Omental fat pad (tissue), 4 donors: ENCODE results near the gene CNST. TPM values are rescaled to one million over a fixed set of nuclear protein-coding genes. Genes with fewer than 3 reads are reported as not detected.
"Not testable (repeated sequence)": the region's sequence is repeated elsewhere in the genome, so short reads cannot be mapped to it uniquely, and the experiment has no call there.

Source experiments
- ATAC-seq: fragments of 150-250 bp; one replicate; pipeline ENCODE4 v1.9.1; 2016; ENCODE audit warnings: mild to moderate bottlenecking, moderate library complexity; ENCODE audit not compliant: low FRiP score
- DNase-seq: peaks from one replicate; pipeline ENCODE4 v3.0.0-alpha.2; 2019; ENCODE audit warnings: low spot score
- total RNA-seq, 4 donors: library from RNA; depleted of rRNA; stranded (reverse); fragments of >200 nt; gene quantifications; one replicate each; pipeline ENCODE4 v1.1.0, GENCODE V29; 2016
- TF ChIP-seq, protein P1 (sequence below), 3 donors: fragments of 450-650 bp; IDR thresholded peaks; one replicate each; pipeline ENCODE4 v1.5.1; 2016 to 2017; ENCODE audit warnings: antibody characterized with exemption in 3 of 3, mild to moderate bottlenecking in 3 of 3, moderate library complexity in 2 of 3

Gene CNST
- total RNA-seq, 4 donors from 2014 or later: 23.0 to 35.3 (median 33.4) TPM

DNA sequence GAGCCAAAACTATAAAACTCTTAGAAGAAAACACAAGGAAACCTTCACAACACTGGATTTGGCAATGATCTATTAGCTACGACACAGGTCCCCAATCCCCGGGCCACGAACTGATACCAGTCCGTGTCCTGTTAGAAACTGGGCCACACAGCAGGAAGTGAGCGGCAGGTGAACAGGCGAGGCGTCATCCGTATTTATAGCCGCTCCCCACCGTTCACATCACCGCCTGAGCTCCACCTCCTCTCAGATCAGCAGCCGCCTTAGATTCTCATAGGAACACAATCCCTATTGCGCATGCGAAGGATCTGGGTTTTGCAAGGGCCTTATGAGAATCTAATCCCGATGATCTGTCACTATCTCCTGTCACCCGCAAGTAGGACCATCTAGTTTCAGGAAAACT, 12.1 kb upstream of the CNST start:
- DNase-seq (no peak), ATAC-seq (no peak)
- TF ChIP-seq, protein P1, sequence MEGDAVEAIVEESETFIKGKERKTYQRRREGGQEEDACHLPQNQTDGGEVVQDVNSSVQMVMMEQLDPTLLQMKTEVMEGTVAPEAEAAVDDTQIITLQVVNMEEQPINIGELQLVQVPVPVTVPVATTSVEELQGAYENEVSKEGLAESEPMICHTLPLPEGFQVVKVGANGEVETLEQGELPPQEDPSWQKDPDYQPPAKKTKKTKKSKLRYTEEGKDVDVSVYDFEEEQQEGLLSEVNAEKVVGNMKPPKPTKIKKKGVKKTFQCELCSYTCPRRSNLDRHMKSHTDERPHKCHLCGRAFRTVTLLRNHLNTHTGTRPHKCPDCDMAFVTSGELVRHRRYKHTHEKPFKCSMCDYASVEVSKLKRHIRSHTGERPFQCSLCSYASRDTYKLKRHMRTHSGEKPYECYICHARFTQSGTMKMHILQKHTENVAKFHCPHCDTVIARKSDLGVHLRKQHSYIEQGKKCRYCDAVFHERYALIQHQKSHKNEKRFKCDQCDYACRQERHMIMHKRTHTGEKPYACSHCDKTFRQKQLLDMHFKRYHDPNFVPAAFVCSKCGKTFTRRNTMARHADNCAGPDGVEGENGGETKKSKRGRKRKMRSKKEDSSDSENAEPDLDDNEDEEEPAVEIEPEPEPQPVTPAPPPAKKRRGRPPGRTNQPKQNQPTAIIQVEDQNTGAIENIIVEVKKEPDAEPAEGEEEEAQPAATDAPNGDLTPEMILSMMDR (IDR thresholded peaks at IDR 0.05): no peak

DNA sequence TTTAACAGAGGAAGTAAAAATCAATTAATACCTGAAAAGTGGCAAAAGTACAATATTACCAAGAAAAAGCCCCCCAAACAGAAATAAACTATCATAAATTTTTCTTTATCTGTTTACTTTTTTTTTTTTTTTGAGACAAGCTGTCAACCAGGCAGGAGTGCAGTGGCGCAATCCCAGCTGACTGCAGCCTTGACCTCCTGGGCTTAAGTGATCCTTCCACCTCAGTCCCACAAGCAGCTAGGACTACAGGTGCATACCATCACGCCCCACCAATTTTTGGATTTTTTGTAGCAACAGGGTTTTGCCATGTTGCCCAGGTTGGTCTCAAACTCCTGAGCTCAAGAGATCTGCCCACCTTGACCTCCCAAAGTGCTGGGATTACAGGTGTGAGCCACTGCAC, 8.2 kb upstream of the CNST start:
- TF ChIP-seq, protein P1 (IDR thresholded peaks at IDR 0.05): no peak
- no peak for ATAC-seq
- DNase-seq: no peak

DNA sequence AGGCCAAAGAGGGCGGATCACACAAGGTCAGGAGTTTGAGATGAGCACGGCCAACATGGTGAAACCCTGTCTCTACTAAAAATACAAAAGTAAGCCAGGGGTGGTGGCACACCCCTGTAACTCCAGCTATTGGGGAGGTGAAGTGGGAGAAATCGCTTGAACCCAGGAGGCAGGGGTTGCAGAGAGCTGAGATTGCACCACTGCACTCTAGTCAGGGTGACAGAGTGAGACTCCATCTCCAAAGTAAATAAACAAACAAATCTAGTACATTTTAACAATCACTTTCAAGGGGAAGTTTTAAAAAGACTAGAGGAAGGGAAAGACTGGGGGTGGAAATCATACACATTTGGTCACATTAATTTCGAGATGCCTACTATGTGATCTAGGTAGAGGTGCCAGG, 6.9 kb upstream of the CNST start:
- TF ChIP-seq, protein P1 (IDR thresholded peaks at IDR 0.05): no peak
- ATAC-seq (no peak), DNase-seq (no peak)

DNA sequence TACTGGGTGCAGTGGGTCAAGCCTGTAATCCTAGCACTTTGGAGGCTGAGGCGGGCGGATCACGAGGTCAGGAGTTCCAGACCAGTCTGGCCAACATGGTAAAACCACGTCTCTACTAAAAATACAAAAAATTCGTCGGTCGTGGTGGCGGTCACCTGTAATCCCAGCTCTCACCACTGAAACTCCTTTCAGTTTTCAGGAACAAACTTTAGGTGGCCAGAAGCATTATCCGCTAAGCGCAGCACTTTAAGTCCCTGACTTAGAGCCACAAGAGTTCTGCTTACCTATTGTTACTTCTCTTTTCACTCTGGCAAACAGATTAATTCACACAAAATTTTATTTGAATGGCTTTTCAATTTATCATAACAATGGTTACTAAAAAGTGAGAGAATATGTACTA, 5.4 kb upstream of the CNST start:
- not testable (repeated sequence) for DNase-seq

DNA sequence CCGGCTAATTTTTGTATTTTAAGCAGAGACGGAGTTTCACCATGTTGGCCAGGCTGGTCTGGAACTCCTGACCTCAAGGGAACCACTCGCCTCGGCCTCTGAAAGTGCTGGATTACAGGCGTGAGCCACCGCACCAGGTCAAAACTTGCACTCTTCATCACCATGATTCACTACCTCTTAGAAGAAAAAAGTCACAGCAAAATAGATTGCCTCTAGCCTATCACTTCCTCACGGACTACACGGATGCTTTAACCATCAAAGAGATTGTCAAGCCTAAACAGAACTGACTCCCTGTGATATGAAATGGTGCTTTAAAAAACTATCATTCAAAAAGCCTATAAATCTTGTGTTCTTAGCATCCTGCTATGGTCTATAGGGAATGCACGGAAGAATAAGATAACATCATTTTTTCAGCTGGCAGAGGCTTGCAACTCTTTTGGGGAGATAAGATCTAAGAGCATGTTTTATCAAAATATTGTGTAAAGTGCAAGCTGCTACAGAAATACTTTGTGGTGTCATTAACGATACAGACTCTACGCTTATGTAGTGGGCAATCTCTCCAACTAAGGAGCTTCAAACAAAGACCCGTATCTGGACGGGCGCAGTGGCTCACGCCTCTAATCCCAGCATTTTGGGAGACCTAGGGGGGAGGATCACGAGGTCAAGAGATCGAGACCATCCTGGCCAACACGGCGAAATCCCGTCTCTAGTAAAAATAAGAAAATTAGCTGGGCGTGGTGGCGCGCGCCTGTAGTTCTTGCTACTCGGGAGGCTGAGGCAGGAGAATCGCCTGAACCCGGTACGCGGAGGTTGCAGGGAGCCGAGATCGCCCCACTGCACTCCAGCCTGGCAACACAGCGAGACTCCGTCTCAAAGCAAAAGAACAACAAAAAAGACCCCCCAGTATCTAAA, 1.2 kb upstream of the CNST start:
- DNase-seq: no peak
- TF ChIP-seq, protein P1 (IDR thresholded peaks at IDR 0.05): no peak
- no peak for ATAC-seq

More for the DNA sequence above, 5.4 kb upstream of the CNST start:
- not testable (repeated sequence) for ATAC-seq

DNA sequence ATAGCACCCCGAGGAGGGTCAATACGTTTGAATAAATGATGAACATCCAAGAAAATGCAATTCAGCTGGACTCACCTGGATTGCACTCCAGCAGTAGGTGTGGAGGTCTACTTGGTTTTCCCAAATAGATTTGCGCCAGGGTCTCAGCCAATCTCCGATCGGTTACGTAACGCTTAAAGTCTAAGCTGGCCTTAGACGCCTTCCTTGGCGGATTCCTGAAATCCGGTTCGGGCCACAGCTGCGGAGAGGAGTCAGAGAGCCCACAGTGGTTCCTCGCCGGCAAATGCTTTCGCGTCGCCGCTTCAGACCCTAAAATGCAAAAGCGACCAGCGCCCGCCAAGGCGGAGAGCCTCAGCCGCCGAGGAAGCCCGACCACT, 517 bp upstream of the CNST start:
- no peak for DNase-seq
- TF ChIP-seq, protein P1 (IDR thresholded peaks at IDR 0.05): no peak
- peak; percentile 21 for ATAC-seq

DNA sequence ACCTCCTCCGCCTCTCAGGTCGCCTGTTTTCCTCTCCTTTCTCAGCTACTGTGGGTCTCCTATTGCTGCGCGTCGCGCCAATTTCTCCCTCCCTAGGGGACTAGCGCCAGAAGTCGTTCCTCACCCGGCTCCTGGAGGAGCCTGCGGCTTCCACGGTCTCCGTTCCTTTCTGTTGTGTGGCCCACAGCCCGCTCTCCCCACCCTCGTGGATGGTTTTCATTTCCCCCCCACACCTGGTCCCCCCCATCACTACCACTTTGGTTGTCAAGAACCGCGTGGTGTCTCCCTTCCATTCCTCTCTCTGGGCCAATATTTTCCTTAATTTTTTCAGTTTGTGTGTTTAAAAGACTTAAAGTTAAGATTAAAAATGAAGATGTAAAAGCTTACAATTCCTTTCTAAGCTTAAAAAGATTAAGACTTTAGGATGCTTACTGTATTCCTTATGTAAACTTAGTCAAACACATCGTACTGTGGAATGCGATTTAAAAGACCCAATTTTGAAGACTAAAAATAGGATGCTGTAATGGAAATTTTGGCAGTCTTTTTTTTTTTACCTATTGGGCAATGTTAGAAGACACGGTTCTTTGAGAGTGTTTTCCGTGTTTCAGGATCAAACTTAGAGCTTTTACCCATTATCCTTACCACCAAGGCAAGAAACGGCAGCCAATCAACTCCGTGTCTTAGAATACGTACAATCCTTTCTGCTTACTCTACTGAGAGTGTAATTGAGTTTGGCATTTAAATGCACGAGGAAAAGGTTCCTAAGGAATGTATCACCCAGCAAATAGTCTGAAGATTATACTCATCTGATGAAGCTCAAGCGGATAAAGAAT, 773 bp downstream of the CNST start:
- TF ChIP-seq, protein P1 (IDR thresholded peaks at IDR 0.05): no peak
- DNase-seq: no peak
- peak; percentile 59 for ATAC-seq
